Mucosa of descending colon (tissue), 3 donors: ENCODE measurements around the gene SEMA3E. TPM values are rescaled to one million over a fixed set of nuclear protein-coding genes. Genes with fewer than 3 reads are reported as not detected.

Experiments used
- ATAC-seq: fragments of 200-7000 bp; cut with Tn5 transposase; one replicate; pipeline ENCODE4 v1.9.1; 2020; ENCODE audit warnings: mild to moderate bottlenecking, moderate library complexity
- DNase-seq, 3 donors: peaks; one replicate each; pipeline ENCODE4 v3.0.0-alpha.2; 2020
- H3K36me3 ChIP-seq: fragments of 200-600 bp; one replicate; pipeline ENCODE4 v1.8.0; 2021; ENCODE audit warnings: low read depth, mild to moderate bottlenecking
- H3K4me1 ChIP-seq: fragments of 200-600 bp; one replicate; pipeline ENCODE4 v1.8.0; 2021; ENCODE audit warnings: low read depth, mild to moderate bottlenecking
- H3K4me3 ChIP-seq: fragments of 200-600 bp; one replicate; pipeline ENCODE4 v1.8.0; 2021; ENCODE audit warnings: mild to moderate bottlenecking
- H3K9me3 ChIP-seq: fragments of 200-600 bp; one replicate; pipeline ENCODE4 v1.8.0; 2021; ENCODE audit warnings: mild to moderate bottlenecking
- intact Hi-C, 2 donors: fragments of 100-400 bp; cut with DNase I in 1 of 2; cut with micrococcal nuclease in 1 of 2; formaldehyde crosslinking; loops; one replicate each; pipeline versions ENCODE4 v1.11.0 to v1.11.1; 2022; cut with DNase I, micrococcal nuclease
- total RNA-seq, 3 donors: library from RNA; stranded (reverse); fragmentation: NEBNext Ultra II Directional in 2 of 3; extraction: Animal tissue kit (Norgen Biotek cat#: 25700) in 2 of 3; gene quantifications; one replicate each; pipeline versions ENCODE4 v1.2.1 to v1.2.4, GENCODE V29; 2021 to 2023
- TF ChIP-seq, protein P1 (sequence below): fragments of 200-600 bp; IDR thresholded peaks from one replicate; pipeline ENCODE4 v1.8.0; 2022; ENCODE audit warnings: antibody characterized with exemption, mild to moderate bottlenecking
- donor health status: DM: no; HTN: no; CAD: no; lungs with moderate emphysema.
- donor health status: DM: no; HTN: no; CAD: no.
- donor health status: DM: no; HTN: yes; CAD: no.

Gene SEMA3E
- total RNA-seq, 3 donors from 2014 or later, result 1.7 to 5.8 (median 2.7) TPM

DNA sequence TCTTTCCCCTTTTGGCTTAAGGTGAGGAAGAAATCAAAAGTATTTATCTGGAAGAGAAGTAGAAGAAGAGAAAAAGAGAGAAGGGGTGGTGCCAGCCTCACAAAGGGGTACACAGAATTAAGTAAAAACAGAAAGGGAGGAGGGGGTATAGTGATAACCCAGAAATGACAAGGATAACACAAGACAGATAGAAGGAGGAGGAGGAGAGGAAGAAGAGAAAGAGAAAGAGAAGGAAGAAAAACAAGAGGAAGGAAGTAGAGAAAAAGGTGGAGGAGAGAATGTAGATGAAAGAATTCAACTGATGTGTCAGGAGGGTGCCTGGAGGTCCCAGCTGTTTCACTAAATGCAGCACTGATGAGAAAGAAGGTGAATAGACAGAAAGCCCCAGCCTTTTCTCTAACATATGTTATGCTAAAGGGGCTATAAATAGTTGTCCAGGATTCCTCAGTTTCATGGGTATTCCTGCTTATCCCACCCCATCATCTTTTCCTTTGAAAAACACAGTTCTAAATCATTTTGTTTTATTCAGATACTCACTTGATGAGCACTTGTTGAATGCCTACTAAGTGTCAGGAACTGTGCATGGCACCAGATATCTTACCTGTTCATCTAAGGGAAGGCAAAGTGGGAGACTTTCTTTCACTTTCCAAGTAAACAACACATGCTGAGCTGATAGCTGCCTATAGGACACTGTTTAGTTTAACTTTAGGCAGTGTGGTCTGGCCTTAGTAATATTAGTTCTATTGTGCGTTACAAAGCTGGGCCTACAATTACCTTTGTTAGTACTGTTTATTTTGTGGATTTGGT is 8.0 kb downstream of the SEMA3E start:
- intact Hi-C loops, result no loop called here
- TF ChIP-seq, protein P1, sequence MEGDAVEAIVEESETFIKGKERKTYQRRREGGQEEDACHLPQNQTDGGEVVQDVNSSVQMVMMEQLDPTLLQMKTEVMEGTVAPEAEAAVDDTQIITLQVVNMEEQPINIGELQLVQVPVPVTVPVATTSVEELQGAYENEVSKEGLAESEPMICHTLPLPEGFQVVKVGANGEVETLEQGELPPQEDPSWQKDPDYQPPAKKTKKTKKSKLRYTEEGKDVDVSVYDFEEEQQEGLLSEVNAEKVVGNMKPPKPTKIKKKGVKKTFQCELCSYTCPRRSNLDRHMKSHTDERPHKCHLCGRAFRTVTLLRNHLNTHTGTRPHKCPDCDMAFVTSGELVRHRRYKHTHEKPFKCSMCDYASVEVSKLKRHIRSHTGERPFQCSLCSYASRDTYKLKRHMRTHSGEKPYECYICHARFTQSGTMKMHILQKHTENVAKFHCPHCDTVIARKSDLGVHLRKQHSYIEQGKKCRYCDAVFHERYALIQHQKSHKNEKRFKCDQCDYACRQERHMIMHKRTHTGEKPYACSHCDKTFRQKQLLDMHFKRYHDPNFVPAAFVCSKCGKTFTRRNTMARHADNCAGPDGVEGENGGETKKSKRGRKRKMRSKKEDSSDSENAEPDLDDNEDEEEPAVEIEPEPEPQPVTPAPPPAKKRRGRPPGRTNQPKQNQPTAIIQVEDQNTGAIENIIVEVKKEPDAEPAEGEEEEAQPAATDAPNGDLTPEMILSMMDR, result no peak
- DNase-seq, result no peak
- Histone ChIP-seq H3K4me1 (no peaks in the 10 kb centered on the region), H3K4me3 (no peak overlapping the region), H3K9me3 (no peaks in the 10 kb centered on the region), H3K36me3 (no peaks in the 10 kb centered on the region)
- ATAC-seq, result no peak

DNA sequence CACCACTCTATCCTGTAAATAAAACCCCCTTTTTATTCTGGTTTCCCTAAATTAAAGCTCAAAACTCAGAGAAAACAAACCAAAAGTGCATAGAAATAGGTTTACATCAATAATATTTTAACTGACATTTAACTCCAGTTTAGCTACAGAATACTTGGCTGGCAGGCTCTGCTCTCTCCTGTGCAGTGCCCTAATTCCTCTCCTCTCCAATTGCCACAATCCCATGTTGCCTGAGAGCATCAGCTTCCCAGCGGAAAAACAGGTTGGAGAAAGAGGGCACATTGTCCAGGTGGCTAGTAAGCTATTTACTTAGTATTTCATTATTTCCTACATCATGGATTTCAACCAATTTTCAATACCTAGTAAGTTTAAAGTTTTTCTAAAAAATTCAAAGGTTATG is 8.7 kb downstream of the SEMA3E start:
- DNase-seq, result no peak
- no peak overlapping the region for H3K4me3 ChIP-seq

DNA sequence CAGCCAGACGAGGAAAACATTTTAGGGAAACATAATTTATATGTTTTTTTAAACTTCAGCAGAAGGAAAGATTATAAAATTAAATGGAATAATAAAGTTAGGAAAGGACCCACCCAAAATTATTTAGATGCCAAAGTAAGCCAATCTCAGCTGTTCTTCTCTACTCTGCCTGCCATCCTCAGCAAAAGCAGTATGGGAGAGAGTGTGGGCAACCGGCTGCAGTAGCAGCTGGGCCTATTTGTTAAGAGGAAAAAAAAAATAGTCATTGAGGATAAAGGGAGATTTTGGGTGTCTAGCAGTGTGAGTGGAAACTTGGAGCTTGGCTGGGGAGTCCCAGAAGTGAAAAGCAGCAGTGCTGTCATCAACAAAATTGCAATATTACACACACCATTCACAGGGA is 15.4 kb downstream of the SEMA3E start:
- TF ChIP-seq, protein P1, result no peak
- ATAC-seq, result no peak
- Histone ChIP-seq H3K4me3 (no peak overlapping the region), H3K36me3 (no peaks in the 10 kb centered on the region), H3K4me1 (no peaks in the 10 kb centered on the region), H3K9me3 (no peaks in the 10 kb centered on the region)
- no peak for DNase-seq
- intact Hi-C loops, result no loop called here

More for the DNA sequence above, 8.7 kb downstream of the SEMA3E start:
- no peak for ATAC-seq
- Histone ChIP-seq H3K4me1 (no peaks in the 10 kb centered on the region), H3K9me3 (no peaks in the 10 kb centered on the region), H3K36me3 (no peaks in the 10 kb centered on the region)
- TF ChIP-seq, protein P1, result no peak
- intact Hi-C loops, result no loop called here

DNA sequence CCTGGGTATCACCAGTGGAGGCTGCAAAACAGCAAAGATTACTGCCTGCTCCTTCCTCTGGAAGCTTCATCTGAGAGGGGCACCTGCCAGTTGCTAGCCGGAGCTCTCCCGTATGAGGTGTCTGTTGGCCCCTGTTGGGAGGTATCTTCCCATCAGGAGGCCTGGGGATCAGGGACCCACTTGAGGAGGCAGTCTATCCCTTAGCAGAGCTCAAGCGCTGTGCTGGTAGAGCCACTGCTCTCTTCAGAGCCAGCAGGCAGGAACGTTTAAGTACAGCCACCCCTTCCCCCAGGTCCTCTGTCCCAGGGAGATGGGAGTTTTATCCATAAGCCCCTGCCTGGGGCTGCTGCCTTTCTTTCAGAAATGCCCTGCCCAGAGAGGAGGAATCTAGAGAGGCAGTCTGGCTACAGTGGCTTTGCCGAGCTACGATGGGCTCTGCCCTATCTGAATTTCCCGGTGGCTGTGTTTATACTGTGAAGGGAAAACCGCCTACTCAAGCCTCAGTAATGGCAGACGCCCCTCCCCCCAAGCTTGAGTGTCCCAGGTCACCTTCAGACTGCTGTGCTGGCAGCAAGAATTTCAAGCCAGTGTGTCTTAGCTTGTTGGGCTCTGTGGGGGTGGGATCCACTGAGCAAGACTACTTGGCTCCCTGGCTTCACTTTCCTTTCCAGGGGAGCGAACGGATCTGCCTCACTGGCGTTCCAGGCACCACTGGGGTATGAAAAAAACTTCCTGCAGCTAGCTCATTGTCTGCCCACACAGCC is 19.6 kb downstream of the SEMA3E start:
- TF ChIP-seq, protein P1, result no peak
- Histone ChIP-seq H3K36me3 (no peaks in the 10 kb centered on the region), H3K9me3 (no peaks in the 10 kb centered on the region), H3K4me1 (no peaks in the 10 kb centered on the region), H3K4me3 (no peak overlapping the region)
- intact Hi-C loops, result no loop called here
- no peak for DNase-seq
- ATAC-seq, result no peak

DNA sequence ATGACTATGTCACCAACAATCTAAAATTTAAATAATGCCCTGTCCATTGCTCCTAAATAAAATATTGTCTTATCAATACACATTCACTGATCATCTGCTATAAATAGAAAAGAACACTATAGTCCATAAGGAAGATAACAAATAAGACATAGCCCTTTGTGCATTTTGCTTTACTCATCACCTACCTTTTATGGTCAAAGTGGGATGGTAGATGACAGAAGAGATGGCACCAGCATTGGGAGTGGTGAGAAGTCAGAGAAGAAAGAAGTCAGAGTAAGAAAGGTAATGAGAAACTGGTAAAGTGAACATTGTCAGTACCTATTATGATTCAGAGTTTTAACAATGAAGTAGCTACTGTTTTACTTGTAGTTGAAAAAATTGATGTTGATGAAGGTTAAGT is 31.1 kb downstream of the SEMA3E start:
- TF ChIP-seq, protein P1, result no peak
- Histone ChIP-seq H3K9me3 (no peaks in the 10 kb centered on the region), H3K4me3 (no peak overlapping the region), H3K4me1 (no peaks in the 10 kb centered on the region), H3K36me3 (no peaks in the 10 kb centered on the region)
- ATAC-seq (no peak), DNase-seq (no peak)
- intact Hi-C loops, result no loop called here
